ENCODE results near the gene XIAP.
"Not testable (repeated sequence)": the region's sequence is repeated elsewhere in the genome, so short reads cannot be mapped to it uniquely, and the experiment has no call there.

Gene XIAP

GRCh38 chrX:123859846-123860838, at the start of gene XIAP:
TSS of gene XIAP (plus strand) at chrX:123860053. CDS start at chrX:123885663, 25,610 bp downstream.
- DNase-seq (ENCODE audit: low read depth): peak; percentile 92
- TF ChIP-seq CTCF (IDR thresholded peaks at IDR 0.05; ENCODE audit: insufficient read depth, low read depth, low read length, missing control alignments): peak; percentile 3
- peak within 1 kb of the TSS; percentile 78 for H3K4me3 ChIP-seq (ENCODE audit: low read depth, low read length)

GRCh38 chrX:123814343-123814742, 45.5 kb upstream of the XIAP start:
- H3K4me3 ChIP-seq (ENCODE audit: low read depth, low read length): no peak overlapping the region
- no peak for TF ChIP-seq CTCF (IDR thresholded peaks at IDR 0.05; ENCODE audit: insufficient read depth, low read depth, low read length, missing control alignments)
- no peak for DNase-seq (ENCODE audit: low read depth)

GRCh38 chrX:123814934-123815394, 44.9 kb upstream of the XIAP start:
- H3K4me3 ChIP-seq (ENCODE audit: low read depth, low read length): not testable (repeated sequence)
- DNase-seq (ENCODE audit: low read depth): peak; percentile 26

- no peak for DNase-seq (ENCODE audit: low read depth)
- H3K4me3 ChIP-seq (ENCODE audit: low read depth, low read length): no peak overlapping the region
- TF ChIP-seq CTCF (IDR thresholded peaks at IDR 0.05; ENCODE audit: insufficient read depth, low read depth, low read length, missing control alignments): no peak
Measured at GRCh38 chrX:123817288-123817894, 42.5 kb upstream of the XIAP start.

- H3K4me3 ChIP-seq (ENCODE audit: low read depth, low read length): no peak overlapping the region
- no peak for DNase-seq (ENCODE audit: low read depth)
- no peak for TF ChIP-seq CTCF (IDR thresholded peaks at IDR 0.05; ENCODE audit: insufficient read depth, low read depth, low read length, missing control alignments)
Measured at GRCh38 chrX:123818243-123818642, 41.6 kb upstream of the XIAP start.

- DNase-seq (ENCODE audit: low read depth): no peak
- no peak overlapping the region for H3K4me3 ChIP-seq (ENCODE audit: low read depth, low read length)
- no peak for TF ChIP-seq CTCF (IDR thresholded peaks at IDR 0.05; ENCODE audit: insufficient read depth, low read depth, low read length, missing control alignments)
Measured at GRCh38 chrX:123822965-123823364, 36.9 kb upstream of the XIAP start.

GRCh38 chrX:123830309-123830708, 29.5 kb upstream of the XIAP start:
- peak; percentile 65 for DNase-seq (ENCODE audit: low read depth)
- H3K4me3 ChIP-seq (ENCODE audit: low read depth, low read length): no peak overlapping the region
- TF ChIP-seq CTCF (IDR thresholded peaks at IDR 0.05; ENCODE audit: insufficient read depth, low read depth, low read length, missing control alignments): no peak
